Astrocyte of the spinal cord (primary cell): ENCODE results near the gene DEPP1.

Experiments used
- DNase-seq: peaks from one replicate; pipeline ENCODE4 v3.0.0; 2011; ENCODE audit warnings: low read depth, low spot score
- H3K4me3 ChIP-seq: 2 replicates; pipeline ENCODE4 v1.5.1; 2011; ENCODE audit warnings: low read depth, mild to moderate bottlenecking, low read length, moderate library complexity
- in situ Hi-C: cut with HindIII; loops from 2 replicates; pipeline ENCODE4 v1.10.0; 2017; ENCODE audit warnings: low sequenced_read_pairs
- TF ChIP-seq, protein P1 (sequence below): IDR thresholded peaks from 2 replicates; pipeline ENCODE4 v1.5.1; 2012; ENCODE audit warnings: low read depth, mild to moderate bottlenecking, low read length, inconsistent platforms

DEPP1 gene

DNA sequence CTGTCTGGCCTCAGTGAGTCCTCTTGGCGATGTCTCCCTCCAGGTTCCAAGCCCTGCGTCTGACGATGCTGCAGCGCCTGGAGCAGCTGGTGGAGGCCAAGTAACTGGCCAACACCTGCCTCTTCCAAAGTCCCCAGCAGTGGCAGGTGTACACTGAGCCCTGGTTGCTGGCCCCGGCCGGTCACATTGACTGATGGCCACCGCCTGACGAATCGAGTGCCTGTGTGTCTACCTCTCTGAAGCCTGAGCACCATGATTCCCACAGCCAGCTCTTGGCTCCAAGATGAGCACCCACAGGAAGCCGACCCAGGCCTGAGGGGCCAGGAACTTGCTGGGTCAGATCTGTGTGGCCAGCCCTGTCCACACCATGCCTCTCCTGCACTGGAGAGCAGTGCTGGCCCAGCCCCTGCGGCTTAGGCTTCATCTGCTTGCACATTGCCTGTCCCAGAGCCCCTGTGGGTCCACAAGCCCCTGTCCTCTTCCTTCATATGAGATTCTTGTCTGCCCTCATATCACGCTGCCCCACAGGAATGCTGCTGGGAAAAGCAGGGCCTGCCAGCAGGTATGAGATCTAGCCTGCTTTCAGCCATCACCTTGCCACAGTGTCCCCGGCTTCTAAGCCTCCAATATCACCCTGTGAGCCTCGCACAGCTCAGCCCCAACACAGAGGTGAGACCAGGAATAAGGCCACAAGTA lies 14.8 kb upstream of the DEPP1 start:
- H3K4me3 ChIP-seq, result no peak overlapping the region
- in situ Hi-C loops, result no loop called here
- no peak for DNase-seq
- TF ChIP-seq, protein P1, sequence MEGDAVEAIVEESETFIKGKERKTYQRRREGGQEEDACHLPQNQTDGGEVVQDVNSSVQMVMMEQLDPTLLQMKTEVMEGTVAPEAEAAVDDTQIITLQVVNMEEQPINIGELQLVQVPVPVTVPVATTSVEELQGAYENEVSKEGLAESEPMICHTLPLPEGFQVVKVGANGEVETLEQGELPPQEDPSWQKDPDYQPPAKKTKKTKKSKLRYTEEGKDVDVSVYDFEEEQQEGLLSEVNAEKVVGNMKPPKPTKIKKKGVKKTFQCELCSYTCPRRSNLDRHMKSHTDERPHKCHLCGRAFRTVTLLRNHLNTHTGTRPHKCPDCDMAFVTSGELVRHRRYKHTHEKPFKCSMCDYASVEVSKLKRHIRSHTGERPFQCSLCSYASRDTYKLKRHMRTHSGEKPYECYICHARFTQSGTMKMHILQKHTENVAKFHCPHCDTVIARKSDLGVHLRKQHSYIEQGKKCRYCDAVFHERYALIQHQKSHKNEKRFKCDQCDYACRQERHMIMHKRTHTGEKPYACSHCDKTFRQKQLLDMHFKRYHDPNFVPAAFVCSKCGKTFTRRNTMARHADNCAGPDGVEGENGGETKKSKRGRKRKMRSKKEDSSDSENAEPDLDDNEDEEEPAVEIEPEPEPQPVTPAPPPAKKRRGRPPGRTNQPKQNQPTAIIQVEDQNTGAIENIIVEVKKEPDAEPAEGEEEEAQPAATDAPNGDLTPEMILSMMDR, result no peak

DNA sequence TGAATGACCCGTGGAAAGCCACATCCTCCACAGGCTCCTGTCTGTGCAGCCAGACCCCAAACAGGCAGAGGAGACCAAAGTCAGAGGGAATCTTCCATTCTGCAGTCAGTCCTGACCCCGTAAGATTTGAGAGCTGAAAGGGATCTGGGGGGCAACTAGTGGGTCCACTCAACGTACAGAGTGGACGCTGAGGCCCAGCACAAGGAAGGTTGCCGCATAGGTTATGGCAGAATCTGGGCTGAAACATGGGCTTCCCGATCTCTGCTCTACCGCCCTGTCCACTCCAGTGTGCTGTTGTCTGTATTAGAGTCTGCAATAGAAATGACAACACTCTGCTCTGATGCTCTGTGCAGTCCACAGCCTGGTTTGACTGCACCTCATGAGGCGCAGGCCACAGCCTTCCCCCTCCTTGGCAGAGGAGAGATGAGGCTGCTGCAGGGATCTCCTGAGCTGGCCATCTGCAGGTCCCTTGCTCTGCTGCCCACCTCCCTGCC lies 14.2 kb upstream of the DEPP1 start:
- in situ Hi-C loops, result no loop called here
- no peak for DNase-seq
- TF ChIP-seq, protein P1, result no peak
- no peak overlapping the region for H3K4me3 ChIP-seq

DNA sequence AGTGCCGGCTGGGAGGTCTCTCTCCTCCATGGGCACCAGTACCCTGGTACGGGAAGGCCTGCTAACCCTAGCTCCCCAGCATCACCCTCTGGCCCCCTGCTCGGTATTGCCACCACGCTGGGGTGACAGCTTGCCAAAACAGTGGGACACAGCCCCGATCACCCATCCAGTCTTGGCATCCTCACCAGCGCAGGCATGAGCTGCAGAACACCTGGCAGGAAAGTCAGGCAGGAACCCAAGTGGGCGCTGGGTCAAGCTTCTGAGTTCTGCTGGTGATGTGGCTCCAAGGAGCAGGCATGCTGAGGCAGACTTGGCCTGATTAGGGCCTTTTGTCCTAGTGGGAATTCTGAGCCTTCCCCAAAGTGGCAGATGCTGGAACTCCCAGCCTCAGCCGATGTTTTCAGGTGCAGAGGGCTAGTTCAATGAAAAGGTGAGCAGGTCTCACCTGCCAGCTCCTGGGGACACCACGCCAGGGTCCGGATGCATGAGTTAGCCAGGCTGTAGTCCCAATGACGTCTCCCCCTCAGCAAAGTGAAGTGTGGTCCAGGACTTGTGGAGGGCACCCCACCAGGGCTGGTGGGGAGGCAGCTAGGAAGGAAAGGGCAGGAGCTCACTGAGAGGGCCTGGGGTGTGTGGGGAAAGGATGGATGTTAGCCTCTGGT lies 13.6 kb upstream of the DEPP1 start:
- no peak overlapping the region for H3K4me3 ChIP-seq
- no peak for DNase-seq
- TF ChIP-seq, protein P1, result no peak
- in situ Hi-C loops, result no loop called here

DNA sequence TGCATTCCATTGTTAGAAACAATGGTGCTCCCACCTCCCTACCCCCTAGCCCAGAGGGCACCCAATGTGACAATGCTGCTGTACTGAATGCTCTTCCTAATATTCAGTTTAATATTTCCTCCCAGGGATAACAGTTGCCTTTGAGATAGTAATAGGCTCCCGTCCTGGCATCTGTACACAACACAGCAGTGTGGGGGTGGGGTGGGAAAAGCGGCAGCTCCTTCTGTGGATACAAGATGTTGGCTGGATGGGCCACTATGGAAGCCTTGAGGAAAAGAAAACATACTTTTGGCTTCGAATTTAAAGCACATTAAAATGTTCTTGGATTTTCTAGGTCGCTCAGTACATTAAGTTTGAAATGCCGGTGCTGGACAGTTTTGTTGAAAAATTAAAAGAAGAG lies 13.0 kb upstream of the DEPP1 start:
- no peak overlapping the region for H3K4me3 ChIP-seq
- DNase-seq, result no peak
- in situ Hi-C loops, result no loop called here
- TF ChIP-seq, protein P1, result no peak

DNA sequence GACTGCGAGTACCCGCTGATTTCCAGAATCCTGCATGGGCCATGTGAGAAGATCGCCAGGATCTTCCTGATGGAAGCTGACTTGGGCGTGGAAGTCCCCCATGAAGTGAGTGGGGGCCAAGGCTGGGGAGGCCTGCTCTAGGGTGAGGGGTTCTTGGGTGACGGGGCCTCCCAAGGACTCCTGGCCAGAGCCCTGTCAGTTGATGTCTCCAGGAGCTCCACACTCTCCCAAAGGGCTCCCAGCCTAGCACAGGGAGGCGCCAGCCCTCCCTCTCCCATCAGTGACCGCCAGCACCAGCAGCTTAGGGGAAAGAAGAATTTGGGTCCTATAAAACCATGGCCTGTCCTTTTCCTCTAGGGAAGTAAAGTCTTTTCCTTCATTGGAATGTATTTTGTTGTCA lies 12.4 kb upstream of the DEPP1 start:
- no peak overlapping the region for H3K4me3 ChIP-seq
- in situ Hi-C loops, result no loop called here
- TF ChIP-seq, protein P1, result no peak
- DNase-seq, result no peak

DNA sequence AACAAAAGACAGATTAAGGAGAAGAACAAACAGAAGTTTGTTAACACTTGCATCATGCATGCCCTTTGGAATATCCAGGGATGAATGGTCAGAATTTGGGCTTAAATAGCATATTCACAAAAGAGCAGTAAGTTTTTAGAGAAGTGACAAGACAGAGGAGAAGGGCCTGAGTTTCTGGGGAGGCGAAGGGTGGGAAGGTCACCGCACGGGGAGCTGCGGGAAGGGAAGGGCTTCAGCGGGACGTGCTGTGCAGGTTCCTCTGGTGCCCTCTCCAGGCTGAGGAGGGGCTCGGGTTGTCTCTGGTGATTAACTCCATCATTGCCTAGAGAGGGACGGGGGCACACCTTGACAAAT lies 11.7 kb upstream of the DEPP1 start:
- TF ChIP-seq, protein P1, result peak; percentile 51
- in situ Hi-C loops, result no loop called here
- DNase-seq, result no peak
- H3K4me3 ChIP-seq, result no peak overlapping the region
